NB4 (cell line): ENCODE data around the gene CTNNA3.

Source experiments
- TF ChIP-seq, protein P1 (sequence below): IDR thresholded peaks from 2 replicates; pipeline ENCODE4 v1.6.1; 2011; ENCODE audit warnings: low read depth, low read length
- TF ChIP-seq, protein P2 (sequence below): IDR thresholded peaks from one replicate; pipeline ENCODE4 v1.5.1; 2012; ENCODE audit warnings: low read depth, low read length

DNA sequence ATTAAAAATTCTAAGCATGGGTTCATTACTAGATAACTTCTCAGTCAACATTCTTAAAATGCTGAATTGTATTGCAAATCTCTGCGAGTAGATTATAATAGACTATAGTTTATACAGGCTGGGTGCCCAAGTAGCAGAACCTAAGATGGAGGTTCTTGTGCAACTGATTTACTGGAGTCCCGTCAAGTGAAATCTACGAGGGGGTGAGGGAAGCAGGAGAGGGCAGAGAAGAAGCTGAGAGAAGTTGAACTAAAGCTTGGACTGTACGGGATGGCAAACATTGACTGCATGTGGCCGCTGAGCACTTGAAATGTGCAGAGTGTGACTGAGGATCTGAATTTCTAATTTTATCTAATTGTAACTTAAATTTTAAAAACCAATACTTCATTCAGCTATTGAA lies 124.5 kb downstream of the CTNNA3 start:
- TF ChIP-seq, protein P1, sequence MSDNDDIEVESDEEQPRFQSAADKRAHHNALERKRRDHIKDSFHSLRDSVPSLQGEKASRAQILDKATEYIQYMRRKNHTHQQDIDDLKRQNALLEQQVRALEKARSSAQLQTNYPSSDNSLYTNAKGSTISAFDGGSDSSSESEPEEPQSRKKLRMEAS, result no peak
- TF ChIP-seq, protein P2, sequence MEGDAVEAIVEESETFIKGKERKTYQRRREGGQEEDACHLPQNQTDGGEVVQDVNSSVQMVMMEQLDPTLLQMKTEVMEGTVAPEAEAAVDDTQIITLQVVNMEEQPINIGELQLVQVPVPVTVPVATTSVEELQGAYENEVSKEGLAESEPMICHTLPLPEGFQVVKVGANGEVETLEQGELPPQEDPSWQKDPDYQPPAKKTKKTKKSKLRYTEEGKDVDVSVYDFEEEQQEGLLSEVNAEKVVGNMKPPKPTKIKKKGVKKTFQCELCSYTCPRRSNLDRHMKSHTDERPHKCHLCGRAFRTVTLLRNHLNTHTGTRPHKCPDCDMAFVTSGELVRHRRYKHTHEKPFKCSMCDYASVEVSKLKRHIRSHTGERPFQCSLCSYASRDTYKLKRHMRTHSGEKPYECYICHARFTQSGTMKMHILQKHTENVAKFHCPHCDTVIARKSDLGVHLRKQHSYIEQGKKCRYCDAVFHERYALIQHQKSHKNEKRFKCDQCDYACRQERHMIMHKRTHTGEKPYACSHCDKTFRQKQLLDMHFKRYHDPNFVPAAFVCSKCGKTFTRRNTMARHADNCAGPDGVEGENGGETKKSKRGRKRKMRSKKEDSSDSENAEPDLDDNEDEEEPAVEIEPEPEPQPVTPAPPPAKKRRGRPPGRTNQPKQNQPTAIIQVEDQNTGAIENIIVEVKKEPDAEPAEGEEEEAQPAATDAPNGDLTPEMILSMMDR, result no peak
